Fibroblast of skin of left quadriceps (primary cell): Measurements from ENCODE around the gene NECAP2.
A peak's percentile ranks its signal among the peaks of the same experiment; 100 is the strongest.

ENCODE experiments used
- DNase-seq, 2 experiments: peaks; one replicate each; pipeline ENCODE4 v3.0.0-alpha.2; 2013; ENCODE audit warnings: low read depth in 2 of 2

The NECAP2 gene

GRCh38 chr1:16440470-16441281, at the start of gene NECAP2:
Gene NECAP2 (plus strand): TSS chr1:16440724. CDS start chr1:16440762, 38 bp downstream.
- DNase-seq = peak; percentile 77 to 78

- no peak for DNase-seq
These were observed 49.1 kb upstream of the NECAP2 start for GRCh38 chr1:16391411-16391810.

- no peak for DNase-seq
These were observed 47.6 kb upstream of the NECAP2 start for GRCh38 chr1:16392740-16393569.

- no peak for DNase-seq
These were observed 46.7 kb upstream of the NECAP2 start for GRCh38 chr1:16393570-16394521.

GRCh38 chr1:16394977-16395376, 45.5 kb upstream of the NECAP2 start:
- DNase-seq = no peak

GRCh38 chr1:16396591-16396990, 43.9 kb upstream of the NECAP2 start:
- DNase-seq = peak in 1 of 2 experiments; percentile 23

GRCh38 chr1:16397120-16397519, 43.4 kb upstream of the NECAP2 start:
- DNase-seq = no peak

GRCh38 chr1:16398371-16398953, 42.1 kb upstream of the NECAP2 start:
- DNase-seq = no peak

GRCh38 chr1:16402742-16403141, 37.8 kb upstream of the NECAP2 start:
- DNase-seq = no peak

- DNase-seq = no peak
These were observed 35.1 kb upstream of the NECAP2 start for GRCh38 chr1:16405441-16405840.

- DNase-seq = no peak
These were observed 33.7 kb upstream of the NECAP2 start for GRCh38 chr1:16406868-16407267.

GRCh38 chr1:16409536-16410152, 30.9 kb upstream of the NECAP2 start:
- no peak for DNase-seq

- no peak for DNase-seq
These were observed 29.7 kb upstream of the NECAP2 start for GRCh38 chr1:16410803-16411202.

- no peak for DNase-seq
These were observed 27.3 kb upstream of the NECAP2 start for GRCh38 chr1:16413191-16413590.

- DNase-seq = no peak
These were observed 21.6 kb upstream of the NECAP2 start for GRCh38 chr1:16418823-16419425.

- no peak for DNase-seq
These were observed 20.0 kb upstream of the NECAP2 start for GRCh38 chr1:16420424-16421118.

GRCh38 chr1:16421201-16421600, 19.3 kb upstream of the NECAP2 start:
- DNase-seq = no peak

GRCh38 chr1:16422041-16422440, 18.5 kb upstream of the NECAP2 start:
- no peak for DNase-seq

GRCh38 chr1:16425125-16426025, 15.1 kb upstream of the NECAP2 start:
- DNase-seq = no peak
